KBM-7 (cell line): ENCODE measurements around the gene CELA3A.
A peak's percentile ranks its signal among the peaks of the same experiment; 100 is the strongest.
"Not testable (repeated sequence)": the region's sequence is repeated elsewhere in the genome, so short reads cannot be mapped to it uniquely, and the experiment has no call there.

ENCODE experiments used
- DNase-seq: peaks from one replicate; pipeline ENCODE4 v3.0.0-alpha.2; 2015
- in situ Hi-C: fragments of 300-500 bp; cut with MboI; formaldehyde crosslinking; loops from 2 replicates; pipeline ENCODE4 v1.14.3; 2020; ENCODE audit warnings: low sequenced_read_pairs, low pct_unique_long_range_greater_than_20kb, mixed read lengths

CELA3A gene

GRCh38 chr1:21978209-21978608, 23.2 kb upstream of the CELA3A start:
- in situ Hi-C loops, DNase-seq: not testable (repeated sequence)

- DNase-seq, result not testable (repeated sequence)
Observed at GRCh38 chr1:21980515-21981220, 20.8 kb upstream of the CELA3A start.

GRCh38 chr1:21981253-21981652, 20.2 kb upstream of the CELA3A start:
- in situ Hi-C loops, DNase-seq: not testable (repeated sequence)

More at GRCh38 chr1:21980515-21981220, 20.8 kb upstream of the CELA3A start:
- in situ Hi-C loops, result not testable (repeated sequence)

GRCh38 chr1:21982122-21982521, 19.3 kb upstream of the CELA3A start:
- in situ Hi-C loops, DNase-seq: not testable (repeated sequence)

GRCh38 chr1:21983539-21983938, 17.9 kb upstream of the CELA3A start:
- in situ Hi-C loops, DNase-seq: not testable (repeated sequence)

GRCh38 chr1:21985893-21986292, 15.6 kb upstream of the CELA3A start:
- in situ Hi-C loops, DNase-seq: not testable (repeated sequence)

- in situ Hi-C loops, DNase-seq: not testable (repeated sequence)
Observed at GRCh38 chr1:21986386-21986785, 15.1 kb upstream of the CELA3A start.

- in situ Hi-C loops, DNase-seq: not testable (repeated sequence)
Observed at GRCh38 chr1:21989672-21990393, 11.6 kb upstream of the CELA3A start.

- DNase-seq, in situ Hi-C loops: not testable (repeated sequence)
Observed at GRCh38 chr1:21992186-21992585, 9.3 kb upstream of the CELA3A start.

- in situ Hi-C loops, DNase-seq: not testable (repeated sequence)
Observed at GRCh38 chr1:21994716-21995115, 6.7 kb upstream of the CELA3A start.

GRCh38 chr1:21996663-21996970, 4.8 kb upstream of the CELA3A start:
- in situ Hi-C loops, DNase-seq: not testable (repeated sequence)

GRCh38 chr1:21997891-21998623, 3.4 kb upstream of the CELA3A start:
- DNase-seq, result peak; percentile 32
- in situ Hi-C loops, result not testable (repeated sequence)

- in situ Hi-C loops, DNase-seq: not testable (repeated sequence)
Observed at GRCh38 chr1:21998624-21999294, 2.7 kb upstream of the CELA3A start.

GRCh38 chr1:21999645-22000044, 1.8 kb upstream of the CELA3A start:
- peak; percentile 33 for DNase-seq
- in situ Hi-C loops, result not testable (repeated sequence)

GRCh38 chr1:22002461-22002860, 1.0 kb downstream of the CELA3A start:
- DNase-seq, in situ Hi-C loops: not testable (repeated sequence)

GRCh38 chr1:22002875-22003274, 1.4 kb downstream of the CELA3A start:
- DNase-seq, in situ Hi-C loops: not testable (repeated sequence)

GRCh38 chr1:22003959-22004358, 2.5 kb downstream of the CELA3A start:
- DNase-seq, in situ Hi-C loops: not testable (repeated sequence)

- peak; percentile 57 for DNase-seq
- in situ Hi-C loops, result not testable (repeated sequence)
Observed at GRCh38 chr1:22005261-22006149, 4.0 kb downstream of the CELA3A start.
